Bronchial smooth muscle cell (primary cell): ENCODE data around the gene HOXC9. TPM values are rescaled to one million over a fixed set of nuclear protein-coding genes. Genes with fewer than 3 reads are reported as not detected.

Source experiments
- total RNA-seq: library from RNA; depleted of rRNA; stranded (reverse); fragments of >200 nt; gene quantifications from 2 replicates; pipeline ENCODE4 v1.2.1, GENCODE V29; 2014

The HOXC9 gene
- total RNA-seq, result 0.52 and 0.63 TPM in 2 replicates

DNA sequence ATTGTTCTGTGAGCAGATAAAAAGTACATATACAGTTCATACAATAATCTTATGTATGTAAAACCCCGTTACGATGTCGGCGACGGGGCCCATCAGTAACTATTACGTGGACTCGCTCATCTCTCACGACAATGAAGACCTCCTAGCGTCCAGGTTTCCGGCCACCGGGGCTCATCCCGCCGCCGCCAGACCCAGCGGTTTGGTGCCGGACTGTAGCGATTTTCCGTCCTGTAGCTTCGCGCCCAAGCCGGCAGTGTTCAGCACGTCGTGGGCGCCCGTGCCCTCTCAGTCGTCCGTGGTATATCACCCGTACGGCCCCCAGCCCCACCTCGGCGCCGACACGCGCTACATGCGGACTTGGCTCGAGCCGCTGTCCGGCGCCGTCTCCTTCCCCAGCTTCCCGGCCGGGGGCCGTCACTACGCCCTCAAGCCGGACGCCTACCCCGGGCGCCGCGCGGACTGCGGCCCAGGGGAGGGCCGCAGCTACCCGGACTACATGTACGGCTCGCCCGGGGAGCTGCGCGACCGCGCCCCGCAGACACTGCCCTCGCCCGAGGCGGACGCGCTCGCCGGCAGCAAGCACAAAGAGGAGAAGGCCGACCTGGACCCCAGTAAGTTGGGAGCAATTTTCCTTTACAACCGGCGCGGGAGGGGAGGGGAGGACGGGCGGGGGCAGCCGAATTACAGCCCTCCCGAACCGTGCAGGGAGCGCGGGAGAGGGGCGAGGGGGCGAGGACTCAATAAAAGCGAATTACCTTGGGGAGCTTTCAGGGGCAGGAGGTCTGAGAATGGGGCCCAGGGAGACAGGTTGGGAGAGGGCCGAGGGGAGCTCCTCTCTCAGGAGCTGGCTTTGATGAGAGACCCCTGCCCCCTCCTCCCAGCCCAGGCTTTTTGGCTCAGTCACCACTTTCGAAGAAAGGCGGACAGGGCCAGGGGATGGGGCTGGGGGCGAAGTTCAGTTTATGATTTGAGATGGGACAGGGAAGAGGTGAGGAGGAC is at the start of gene HOXC9:
HOXC9 (plus strand) TSS at position 46 of the 999 bp plus-strand sequence; CDS start at position 74, 28 bp downstream.

GRCh38 chr12:53954694-53955035 is 45.3 kb upstream of the HOXC9 start, which contains the start of gene HOXC12:
Gene HOXC12, plus strand, starts transcription at chr12:53954903. Its CDS starts 27 bp downstream, at chr12:53954930.

DNA sequence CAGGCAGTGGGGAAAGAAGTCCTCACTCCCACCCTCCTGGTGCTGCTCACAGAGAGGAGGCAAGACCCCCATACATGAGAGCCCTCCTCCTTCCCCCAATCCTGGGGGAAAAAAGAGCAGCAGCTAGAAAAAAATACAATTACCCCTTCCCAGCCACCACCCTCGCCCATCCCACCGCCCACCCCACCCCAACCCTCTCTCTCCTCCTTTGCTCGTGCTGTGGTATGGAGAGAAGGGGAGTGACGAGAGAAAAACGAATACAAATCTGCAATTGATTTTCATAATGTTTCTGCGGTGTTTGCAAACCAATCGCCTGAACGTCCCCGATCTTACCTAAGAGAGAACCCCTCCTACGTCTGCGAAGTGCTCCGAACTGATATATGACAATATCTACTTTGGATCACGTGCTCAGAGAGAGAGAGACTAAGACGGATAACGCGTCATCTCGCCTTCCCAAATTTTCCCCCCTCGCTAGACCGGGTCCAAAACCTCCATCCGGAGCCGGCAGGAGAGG is 27.2 kb upstream of the HOXC9 start, which contains the start of gene HOXC11:
HOXC11 (plus strand) TSS at position 405 of the 514 bp plus-strand sequence. CDS start 116 bp downstream, outside the sequence.

GRCh38 chr12:53974084-53975063 is 25.6 kb upstream of the HOXC9 start, which contains the start of gene HOTAIR:
Gene HOTAIR, minus strand, starts transcription at chr12:53974954.

GRCh38 chr12:53984901-53985691 is 14.9 kb upstream of the HOXC9 start, which contains the start of gene HOXC10:
Gene HOXC10, plus strand, starts transcription at chr12:53985146. Its CDS starts 114 bp downstream, at chr12:53985260.

DNA sequence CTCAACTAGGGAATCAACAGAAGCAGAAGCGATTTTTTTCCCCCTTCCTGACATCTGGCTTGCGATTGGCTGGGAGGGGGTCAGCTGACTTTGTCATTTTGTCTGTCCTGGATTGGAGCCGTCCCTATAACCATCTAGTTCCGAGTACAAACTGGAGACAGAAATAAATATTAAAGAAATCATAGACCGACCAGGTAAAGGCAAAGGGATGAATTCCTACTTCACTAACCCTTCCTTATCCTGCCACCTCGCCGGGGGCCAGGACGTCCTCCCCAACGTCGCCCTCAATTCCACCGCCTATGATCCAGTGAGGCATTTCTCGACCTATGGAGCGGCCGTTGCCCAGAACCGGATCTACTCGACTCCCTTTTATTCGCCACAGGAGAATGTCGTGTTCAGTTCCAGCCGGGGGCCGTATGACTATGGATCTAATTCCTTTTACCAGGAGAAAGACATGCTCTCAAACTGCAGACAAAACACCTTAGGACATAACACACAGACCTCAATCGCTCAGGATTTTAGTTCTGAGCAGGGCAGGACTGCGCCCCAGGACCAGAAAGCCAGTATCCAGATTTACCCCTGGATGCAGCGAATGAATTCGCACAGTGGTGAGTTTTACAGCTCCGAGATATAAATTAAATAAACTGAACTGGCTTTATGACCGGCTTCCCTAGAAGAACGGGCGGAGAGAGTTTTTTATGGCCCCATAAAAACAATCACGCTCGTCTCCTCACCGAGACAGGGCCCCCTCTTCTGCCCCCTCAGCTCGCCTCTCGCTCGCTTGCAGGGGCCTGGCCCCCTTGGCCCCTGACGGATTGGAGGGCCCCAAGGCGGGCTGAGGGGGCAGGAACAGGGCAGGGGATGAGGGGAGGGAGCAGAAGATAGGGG is 28.6 kb downstream of the HOXC9 start, which contains the start of gene HOXC6:
HOXC6 (plus strand) TSS at position 127 of the 888 bp plus-strand sequence; CDS start at position 209, 82 bp downstream.

DNA sequence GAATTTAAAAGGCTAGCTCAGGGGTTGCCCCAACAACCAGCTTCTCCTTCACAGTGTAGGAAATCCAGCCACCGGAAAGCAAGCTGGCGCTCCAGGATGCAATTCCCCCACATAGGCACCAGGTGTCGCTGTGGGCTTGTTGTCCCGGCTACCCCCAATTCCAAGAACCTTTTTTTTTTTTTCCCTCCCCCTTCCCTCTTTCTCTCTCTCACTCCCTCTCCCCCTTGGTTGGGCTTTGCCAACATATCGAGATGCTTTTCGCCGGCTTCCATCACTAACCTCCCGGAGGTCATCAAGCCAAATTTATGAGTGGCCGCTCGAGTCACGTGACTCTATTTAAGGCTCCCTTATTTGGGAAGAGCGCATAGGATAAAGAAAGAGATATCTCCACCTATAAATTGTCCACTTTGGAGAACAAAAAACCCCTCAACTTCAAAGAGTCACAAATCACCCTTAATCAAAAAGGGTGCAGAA is 32.7 kb downstream of the HOXC9 start, which contains the start of gene HOXC5:
HOXC5 (plus strand) TSS at position 424 of the 474 bp plus-strand sequence. CDS start 73 bp downstream, outside the sequence.

Other genes starting within 250 kb of the HOXC9 start
- not detected in 2 replicates for gene CISTR, start 248.2 kb upstream of the HOXC9 start, total RNA-seq
- not detected in 2 replicates for gene HOXC13, start 61.3 kb upstream of the HOXC9 start, total RNA-seq
- not detected in 2 replicates for gene HOXC12, start 45.3 kb upstream of the HOXC9 start, total RNA-seq
- not detected in 2 replicates for gene HOXC11, start 27.0 kb upstream of the HOXC9 start, total RNA-seq
- not detected in 2 replicates for gene HOTAIR, start 25.2 kb upstream of the HOXC9 start, total RNA-seq
- gene HOXC10, start 15.0 kb upstream of the HOXC9 start, total RNA-seq, result not detected in 2 replicates
- gene HOXC8, start 8.8 kb downstream of the HOXC9 start, total RNA-seq, result 0.09 and 0.16 TPM in 2 replicates
- gene HOXC6, start 28.3 kb downstream of the HOXC9 start, total RNA-seq, result 0.16 and 0.43 TPM in 2 replicates
- 0.16 and 0.17 TPM in 2 replicates for gene HOXC5, start 32.9 kb downstream of the HOXC9 start, total RNA-seq
- gene HOXC4, start 53.7 kb downstream of the HOXC9 start, total RNA-seq, result 0.16 TPM in 1 of 2 replicates, not detected in the other
- gene SMUG1, start 188.8 kb downstream of the HOXC9 start, total RNA-seq, result 16.5 and 21.8 TPM in 2 replicates